ENCODE results near the gene ASB10. TPM values are rescaled to one million over a fixed set of nuclear protein-coding genes. Genes with fewer than 3 reads are reported as not detected.

The ASB10 gene, protein sequence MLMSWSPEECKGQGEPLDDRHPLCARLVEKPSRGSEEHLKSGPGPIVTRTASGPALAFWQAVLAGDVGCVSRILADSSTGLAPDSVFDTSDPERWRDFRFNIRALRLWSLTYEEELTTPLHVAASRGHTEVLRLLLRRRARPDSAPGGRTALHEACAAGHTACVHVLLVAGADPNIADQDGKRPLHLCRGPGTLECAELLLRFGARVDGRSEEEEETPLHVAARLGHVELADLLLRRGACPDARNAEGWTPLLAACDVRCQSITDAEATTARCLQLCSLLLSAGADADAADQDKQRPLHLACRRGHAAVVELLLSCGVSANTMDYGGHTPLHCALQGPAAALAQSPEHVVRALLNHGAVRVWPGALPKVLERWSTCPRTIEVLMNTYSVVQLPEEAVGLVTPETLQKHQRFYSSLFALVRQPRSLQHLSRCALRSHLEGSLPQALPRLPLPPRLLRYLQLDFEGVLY
- not detected in 2 replicates for total RNA-seq (2014; rRNA removed; shearing (Covaris generic))

DNA sequence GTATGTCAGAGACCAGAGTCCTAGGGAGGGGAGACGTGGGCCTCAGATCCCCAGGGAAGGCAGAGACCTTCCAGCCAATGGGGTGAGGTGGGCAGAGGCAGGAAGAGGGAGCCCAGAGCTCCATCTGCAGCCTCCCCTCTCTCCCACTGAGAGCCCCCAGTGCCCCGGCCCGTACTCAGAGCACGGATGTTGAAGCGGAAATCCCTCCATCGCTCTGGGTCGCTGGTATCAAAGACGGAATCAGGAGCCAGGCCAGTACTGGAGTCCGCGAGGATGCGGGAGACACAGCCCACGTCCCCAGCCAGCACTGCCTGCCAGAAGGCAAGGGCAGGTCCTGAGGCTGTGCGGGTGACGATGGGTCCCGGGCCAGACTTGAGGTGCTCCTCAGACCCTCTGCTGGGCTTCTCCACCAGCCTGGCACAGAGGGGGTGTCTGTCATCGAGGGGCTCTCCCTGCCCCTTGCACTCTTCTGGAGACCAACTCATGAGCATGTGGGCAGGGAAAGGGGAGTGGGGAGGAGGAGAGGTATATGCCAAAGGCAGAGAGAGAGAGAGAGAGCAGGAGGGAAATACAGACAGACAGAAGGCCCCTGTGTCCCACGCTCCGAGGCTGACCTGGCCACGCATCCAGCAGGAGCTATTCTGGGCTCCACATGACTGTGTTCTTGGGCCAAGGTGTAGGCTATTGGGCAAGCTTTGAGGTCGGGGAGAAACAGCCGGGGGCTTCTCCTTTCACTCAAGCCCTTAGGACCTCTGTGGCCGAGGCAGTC, at the start of gene ASB10:
TSS of gene ASB10 (minus strand) at position 611 of the 769 bp plus-strand sequence. CDS start at position 491, 120 bp downstream.
- no peak for DNase-seq (ENCODE audit: low read depth)

DNA sequence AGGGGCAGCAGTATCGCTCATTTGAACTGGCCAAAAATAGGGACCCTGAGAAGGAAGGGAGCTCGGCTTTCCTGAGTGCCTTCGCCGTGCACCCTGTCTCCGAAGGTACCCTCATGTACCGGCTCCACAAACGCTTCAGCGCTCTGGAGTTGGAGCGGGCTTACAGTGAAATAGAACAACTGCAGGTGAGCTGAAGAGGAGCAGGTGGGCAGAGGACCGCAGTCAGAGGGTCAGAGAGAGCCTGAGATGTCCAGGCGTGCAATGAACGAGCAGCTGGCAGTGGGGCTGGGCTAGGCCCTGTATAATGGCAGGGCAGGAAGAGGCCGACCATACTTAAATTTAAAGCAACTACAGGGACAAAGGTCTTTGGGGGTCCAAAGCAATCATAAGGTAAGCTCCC, 49.4 kb upstream of the ASB10 start:
- no peak for DNase-seq (ENCODE audit: low read depth)

DNA sequence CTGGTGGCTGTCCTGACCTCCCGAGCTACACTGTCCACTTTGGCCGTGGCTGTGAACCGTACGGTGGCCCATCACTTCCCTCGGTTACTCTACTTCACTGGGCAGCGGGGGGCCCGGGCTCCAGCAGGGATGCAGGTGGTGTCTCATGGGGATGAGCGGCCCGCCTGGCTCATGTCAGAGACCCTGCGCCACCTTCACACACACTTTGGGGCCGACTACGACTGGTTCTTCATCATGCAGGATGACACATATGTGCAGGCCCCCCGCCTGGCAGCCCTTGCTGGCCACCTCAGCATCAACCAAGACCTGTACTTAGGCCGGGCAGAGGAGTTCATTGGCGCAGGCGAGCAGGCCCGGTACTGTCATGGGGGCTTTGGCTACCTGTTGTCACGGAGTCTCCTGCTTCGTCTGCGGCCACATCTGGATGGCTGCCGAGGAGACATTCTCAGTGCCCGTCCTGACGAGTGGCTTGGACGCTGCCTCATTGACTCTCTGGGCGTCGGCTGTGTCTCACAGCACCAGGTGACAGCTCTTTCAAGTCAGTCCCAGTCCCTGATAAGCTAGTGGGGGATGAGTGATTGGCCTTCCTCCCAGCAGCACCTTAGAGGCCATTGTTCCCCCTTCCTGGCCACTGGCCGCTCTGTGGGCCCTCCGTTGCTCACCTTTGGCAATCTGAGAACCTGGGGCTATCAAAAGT, 48.2 kb upstream of the ASB10 start:
- DNase-seq (ENCODE audit: low read depth) = no peak

DNA sequence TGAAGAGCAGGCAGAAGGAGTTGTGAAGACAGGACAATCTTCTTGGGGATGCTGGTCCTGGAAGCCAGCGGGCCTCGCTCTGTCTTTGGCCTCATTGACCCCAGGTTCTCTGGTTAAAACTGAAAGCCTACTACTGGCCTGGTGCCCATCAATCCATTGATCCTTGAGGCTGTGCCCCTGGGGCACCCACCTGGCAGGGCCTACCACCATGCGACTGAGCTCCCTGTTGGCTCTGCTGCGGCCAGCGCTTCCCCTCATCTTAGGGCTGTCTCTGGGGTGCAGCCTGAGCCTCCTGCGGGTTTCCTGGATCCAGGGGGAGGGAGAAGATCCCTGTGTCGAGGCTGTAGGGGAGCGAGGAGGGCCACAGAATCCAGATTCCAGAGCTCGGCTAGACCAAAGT, 46.8 kb upstream of the ASB10 start:
- no peak for DNase-seq (ENCODE audit: low read depth)

DNA sequence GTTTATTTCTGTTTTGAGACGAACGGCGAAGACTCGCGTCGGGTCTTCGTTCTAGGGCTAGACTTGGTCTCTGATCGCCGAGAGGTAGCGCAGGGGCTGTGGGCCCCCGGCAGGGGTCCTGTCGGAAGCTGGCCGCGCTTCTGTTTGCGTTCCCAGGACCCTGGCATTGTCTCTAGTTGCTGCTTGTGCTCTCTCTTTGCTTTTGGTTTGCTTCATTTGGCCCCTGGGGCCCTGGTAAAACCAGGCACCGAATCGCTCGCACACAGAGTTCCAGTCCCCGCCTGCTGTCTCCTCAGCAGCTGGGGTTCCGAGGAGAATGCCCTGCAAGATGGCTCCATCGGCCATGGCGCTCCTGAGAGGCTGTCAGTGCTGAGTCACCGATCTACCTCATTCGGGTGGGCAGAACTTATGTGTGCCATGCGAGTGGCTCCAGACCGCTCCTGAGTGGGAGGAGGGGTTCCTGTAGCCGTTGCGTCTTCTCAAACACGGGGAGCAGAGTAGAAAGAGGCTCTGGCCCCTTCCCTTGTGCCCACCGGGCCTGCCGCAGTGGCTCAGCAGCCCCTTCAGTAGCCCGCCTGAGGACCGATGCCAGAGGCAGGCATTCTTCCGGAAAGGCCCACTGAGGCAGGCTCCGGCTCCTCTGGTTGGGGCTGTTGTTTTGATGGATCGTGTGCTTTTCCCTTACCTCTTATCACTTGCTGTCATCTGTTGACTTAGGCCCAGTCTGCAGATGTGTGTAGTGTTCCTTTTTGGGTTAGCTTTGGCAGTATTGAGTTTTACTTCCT, 46.1 kb upstream of the ASB10 start:
- DNase-seq (ENCODE audit: low read depth) = peak; percentile 94

DNA sequence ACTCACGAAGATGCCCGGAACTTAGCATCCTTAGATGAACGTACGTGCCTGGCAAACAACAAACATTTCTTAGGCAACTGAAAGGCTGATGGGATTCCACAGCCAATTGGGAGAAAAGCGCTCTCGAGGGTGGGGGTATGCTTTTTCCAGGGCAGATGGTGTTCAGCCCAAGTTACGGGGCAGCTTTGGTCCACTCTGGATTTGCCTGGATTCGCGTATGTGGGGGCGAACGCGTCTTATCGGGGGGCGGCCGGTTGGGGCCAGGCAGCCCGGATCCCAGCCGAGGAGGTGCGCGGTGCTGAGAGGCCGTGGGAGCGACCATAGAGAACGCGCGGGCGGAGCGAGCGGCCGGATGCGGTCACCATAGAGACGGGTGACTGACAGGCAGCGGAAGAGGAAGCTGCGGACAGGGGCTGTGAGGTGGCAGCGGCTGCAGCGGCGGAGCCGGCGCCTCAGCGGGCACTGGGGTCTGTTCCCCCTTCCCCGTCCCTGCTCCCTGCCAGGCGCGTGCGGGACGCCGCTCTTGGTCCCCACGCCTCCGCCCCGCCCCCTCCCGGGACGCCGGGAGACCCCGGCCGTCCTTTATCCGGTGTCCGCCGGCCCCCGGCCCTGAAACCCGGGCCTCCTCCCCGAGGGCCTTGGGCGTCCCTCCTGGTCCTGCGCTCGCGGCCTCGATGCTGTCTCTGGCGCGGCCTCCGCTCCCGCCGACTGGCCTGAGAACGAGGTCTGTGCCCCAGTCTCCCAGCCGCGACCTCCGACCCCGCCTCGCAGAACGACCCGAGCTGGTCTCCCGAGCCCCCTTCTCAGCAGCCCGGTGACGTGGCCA, 45.3 kb upstream of the ASB10 start, which contains the start of gene CHPF2:
TSS of gene CHPF2 (plus strand) at position 393 of the 826 bp plus-strand sequence. CDS start 1,529 bp downstream, outside the sequence.
- peak; percentile 97 for DNase-seq (ENCODE audit: low read depth)

DNA sequence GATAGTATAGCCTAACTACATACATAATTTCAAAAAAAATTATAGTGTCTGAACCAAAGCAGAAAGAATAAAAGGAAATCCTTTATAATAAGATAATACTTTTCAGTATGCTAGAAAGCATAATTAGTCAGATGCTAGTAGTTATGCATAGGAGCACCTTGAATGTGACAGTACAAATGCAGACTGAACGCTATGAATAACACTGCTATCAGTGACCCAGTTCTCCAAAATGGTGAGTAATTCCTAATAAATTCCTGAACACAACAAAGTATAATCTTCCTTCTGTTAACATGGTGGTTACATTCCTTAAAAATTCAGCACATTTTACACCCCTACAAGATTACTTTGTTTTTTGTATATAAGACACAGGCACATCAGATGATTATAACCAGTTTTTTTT, 44.0 kb upstream of the ASB10 start:
- DNase-seq (ENCODE audit: low read depth) = no peak

DNA sequence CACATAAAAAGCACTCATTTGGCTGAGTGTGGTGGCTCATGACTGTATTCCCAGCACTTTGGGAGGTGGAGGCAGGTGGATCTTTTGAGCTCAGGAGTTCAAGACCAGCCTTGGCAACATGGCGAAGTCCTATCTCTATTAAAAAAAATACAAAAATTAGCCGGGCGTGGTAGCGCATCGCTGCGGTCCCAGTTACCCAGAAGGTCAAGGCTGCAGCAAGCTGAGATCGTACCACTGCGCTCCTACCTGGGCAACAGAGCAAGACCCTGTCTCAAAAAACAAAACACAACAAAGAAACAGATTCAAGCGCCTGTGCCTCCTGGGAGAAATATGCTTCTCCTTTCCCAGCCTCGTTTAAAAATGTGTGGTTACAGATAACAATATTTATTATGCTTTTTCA, 42.2 kb upstream of the ASB10 start:
- no peak for DNase-seq (ENCODE audit: low read depth)

DNA sequence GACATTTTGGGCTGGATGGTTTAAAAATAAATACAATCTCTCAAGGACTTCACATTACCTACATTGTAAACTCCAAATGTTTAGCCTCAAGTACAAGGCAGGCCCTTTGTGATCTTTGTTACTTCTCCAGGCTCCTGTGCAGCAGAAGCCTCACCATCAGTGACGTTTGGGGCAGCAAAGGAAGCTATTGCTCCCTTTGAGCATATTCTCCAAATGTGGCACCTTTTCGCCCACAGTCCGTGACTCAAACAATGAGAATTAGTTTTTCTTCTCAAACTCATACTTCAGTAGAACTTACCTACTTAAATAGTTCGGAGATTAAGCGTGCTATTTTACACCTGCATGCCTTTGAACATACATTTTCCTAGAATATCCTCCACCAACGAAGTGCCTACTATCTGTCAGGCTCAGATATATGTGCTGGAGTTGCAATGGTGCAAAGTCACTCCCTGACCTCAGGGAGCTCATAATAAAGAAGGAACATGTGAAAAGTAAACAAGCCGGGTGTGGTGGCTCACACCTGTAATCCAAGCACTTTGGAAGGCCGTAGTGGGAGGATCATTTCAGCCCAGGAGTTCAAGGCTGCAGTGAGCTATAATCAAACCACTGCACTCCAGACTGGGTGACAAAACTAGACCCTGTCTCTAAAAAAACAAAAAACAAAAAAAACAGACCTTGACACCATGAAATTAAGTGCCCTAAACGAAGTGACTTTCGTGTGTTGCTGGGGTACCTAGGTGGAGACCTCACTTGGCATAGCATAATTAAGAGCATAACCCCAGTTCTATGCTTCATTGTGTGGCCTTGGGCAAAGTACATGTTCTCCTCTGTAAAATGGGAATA, 41.2 kb upstream of the ASB10 start:
- no peak for DNase-seq (ENCODE audit: low read depth)

DNA sequence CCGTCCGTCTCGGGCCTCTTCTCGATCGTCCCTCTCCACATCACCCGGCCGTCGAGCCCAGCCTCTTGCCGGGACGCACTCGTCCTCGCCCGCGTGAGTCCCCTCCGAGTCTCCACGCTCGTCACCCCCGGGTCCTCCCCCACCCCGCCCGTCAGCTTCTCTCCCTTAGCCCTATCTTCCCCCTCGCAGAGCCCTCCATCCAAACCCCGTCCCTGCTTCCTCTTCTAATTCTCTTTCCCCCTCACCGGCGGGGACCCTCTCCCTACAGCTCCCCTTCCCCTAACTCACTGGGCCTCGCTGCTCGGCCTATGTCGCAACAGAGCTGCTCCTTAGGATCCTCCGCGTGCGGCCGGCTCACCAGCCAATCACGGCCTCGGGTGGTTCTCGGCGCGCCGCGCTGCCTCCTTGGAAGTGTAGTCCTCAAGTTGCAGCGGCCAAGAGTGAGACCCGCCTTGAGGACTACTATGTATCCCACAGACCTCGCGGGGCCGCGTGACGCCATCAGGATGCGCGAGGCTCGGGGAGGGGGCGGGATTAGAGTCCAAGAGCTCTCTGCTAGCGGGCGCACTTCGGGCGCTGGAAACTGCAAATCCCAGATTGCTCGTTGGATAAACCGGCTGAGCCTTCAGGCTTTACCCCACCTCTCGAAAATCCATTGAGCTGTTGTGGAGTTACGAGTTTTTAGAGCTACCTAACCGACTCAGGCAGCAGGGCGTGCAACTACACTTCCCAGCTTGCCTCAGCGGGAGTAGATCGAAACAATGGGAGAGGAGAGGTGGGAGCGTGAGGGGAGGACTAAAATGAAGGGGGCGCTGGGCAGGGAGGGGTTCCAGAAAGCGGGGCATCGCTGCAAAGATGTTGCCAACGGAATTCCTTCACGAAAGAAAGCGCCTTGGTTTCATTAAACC, 40.1 kb upstream of the ASB10 start, which contains the start of gene ABCF2:
TSS of gene ABCF2 (minus strand) at position 331 of the 908 bp plus-strand sequence. CDS start 747 bp downstream, outside the sequence.
- peak; percentile 100 for DNase-seq (ENCODE audit: low read depth)

DNA sequence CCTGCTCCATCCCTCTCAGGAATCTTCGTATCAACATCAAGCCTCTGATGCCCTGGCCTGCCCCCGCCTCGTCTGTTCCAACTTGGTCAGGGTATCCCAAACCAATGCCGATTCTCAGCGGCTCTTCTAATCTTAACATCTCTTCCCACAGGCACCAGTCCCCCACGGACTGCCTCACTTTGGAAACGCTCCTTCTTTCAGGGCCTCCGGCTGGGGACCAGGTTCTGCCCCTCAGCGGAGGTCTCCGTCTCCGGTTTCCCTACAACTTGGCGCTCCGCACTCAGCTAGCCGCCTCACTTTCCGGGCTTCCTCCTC, 39.5 kb upstream of the ASB10 start:
- DNase-seq (ENCODE audit: low read depth) = no peak

DNA sequence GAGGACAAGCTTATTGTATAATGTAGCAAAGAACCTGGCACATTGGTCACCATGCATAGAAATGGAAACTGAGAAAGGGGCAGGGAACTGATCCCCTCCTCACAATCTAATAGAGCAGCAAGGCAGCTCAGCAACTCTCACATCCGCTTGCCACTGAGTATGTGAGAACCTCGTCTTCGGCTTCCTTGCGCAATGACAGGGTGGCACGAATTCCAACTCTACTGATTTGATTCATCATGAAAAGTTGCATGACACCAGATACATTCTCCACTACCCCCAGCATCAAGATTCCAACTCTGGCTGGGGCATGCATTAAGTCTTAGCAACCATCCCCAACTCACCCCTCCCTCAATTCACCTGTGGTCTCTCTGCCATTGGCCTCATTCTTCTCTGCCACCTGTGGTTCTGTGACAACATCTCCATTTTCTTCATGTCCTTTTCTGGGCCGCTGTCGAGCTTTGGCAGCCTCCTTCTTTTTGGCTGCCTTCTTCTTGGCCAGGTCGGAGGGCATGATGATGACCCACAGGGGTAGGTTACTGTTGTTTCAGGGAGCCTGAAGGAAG, 39.0 kb upstream of the ASB10 start:
- DNase-seq (ENCODE audit: low read depth) = no peak

DNA sequence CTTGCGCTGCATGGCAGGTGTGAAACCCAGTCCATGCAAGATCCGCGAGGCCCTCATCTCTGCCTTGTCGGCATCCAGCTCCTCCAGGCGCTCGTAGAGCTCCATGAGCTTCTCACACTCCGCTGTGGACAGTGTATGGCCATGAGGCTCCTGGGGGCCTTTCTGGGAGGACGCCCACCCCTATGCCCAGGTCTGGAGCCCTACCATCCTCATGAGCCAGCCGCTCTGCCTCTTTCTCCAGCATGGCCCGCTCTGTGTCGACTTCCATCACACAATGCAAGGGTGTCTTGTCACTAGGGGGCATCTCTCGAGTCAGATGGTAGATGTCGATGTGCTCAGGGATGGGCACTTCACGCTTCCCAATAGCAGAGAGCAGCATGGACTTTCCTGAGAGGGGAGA, 36.7 kb upstream of the ASB10 start:
- DNase-seq (ENCODE audit: low read depth) = no peak

DNA sequence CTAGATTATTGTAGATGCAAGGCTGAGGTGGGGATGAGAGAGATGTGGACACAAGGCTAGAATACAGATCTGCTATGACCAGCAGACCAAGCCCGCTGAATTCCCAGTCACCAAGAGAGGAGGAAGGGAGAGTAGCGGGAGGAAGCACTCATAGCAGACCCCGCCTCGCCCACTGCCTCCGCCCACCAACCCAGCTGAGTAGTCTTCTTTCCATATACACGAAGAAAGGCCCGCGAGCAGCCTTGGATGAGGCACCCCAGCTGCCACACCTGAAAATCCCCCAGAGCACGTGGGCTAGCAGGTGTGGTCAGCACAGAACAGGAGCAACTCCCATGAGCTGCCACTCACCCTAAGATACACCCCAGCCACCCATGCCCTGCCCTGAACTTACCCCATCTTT, 31.1 kb upstream of the ASB10 start:
- no peak for DNase-seq (ENCODE audit: low read depth)

DNA sequence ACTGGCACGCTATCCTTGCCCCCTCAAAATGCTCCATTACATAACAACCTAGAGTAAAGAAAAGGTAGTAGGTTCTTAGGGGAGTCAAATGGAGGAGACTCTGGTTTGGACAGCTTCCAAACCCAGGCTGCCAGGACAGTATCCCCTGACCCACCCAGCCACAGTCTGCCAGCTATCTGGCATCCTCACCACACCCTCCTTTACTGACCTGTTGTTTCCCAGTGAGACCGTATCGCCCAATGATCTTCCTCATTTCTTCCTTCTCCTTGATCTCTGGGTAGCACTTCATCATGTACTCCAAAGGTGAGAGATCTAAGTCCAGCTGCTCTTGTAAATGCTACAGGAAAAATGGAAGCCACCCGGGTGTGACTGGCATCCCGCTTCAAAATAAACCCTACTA, 28.3 kb upstream of the ASB10 start:
- DNase-seq (ENCODE audit: low read depth) = no peak

DNA sequence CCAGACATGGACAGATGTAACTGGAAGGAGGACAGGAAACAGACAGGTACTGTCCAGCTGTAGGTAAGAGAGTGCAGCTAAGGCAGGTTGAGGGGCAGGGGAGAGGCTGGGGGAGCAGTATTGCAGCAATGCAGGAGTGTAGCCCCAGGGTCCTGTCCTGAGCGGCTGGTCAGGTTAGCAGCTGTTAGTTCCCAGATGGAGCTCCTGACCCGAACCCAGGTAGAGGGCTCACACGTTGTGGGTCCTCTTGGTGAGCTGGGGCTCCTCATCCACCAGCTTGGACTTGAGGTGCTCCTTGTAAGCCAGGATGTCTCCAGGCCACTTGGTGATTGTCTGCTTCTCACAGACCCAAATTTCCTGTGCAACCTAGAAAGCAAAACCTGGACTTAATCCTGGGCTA, 26.8 kb upstream of the ASB10 start:
- no peak for DNase-seq (ENCODE audit: low read depth)

DNA sequence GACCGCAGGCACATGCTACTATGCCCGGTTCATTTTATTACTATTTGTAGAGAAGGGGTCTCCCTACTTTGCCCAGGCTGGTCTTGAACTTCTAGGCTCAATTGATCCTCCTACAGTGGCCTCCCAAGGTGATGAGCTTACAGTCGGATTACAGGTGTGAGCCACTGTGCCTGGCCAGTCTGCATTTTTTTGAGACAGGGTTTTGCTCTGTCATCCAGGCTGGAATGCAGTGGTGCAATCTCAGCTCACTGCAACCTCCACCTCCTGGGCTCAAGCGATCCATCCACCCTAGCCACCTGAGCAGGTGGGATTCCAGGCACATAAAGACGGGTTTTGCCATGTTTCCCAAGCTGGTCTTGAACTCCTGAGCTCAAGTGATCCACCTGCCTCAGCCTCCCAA, 25.6 kb upstream of the ASB10 start:
- DNase-seq (ENCODE audit: low read depth) = no peak

DNA sequence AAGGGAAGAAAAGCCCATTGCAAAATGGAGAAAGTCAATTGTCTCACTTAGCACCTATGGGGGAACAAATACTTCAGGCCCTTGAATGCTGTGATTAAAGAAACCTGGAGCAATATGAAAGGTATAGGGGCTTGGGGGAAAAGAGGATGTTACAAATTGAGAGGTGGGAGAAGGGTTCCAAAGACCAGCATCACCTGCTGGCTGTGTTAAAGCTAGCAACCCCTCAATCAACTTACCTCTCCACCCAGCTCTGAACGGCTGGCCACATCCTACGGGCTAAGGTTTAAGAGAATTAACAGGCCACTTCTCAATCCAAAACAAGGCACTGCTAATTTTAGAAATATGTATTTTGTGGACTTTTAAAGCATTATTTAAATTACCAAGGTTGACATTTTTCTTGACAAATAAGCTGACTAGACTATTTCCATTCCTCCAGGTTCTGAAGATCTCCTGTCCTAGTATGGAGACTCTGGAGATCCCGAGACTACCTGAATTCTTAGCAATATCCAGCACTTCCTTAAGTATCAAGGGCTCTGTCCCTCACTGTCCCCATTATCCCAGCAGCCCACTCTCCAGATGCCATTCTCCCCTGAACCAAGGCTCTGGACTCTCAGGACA, 24.2 kb upstream of the ASB10 start:
- no peak for DNase-seq (ENCODE audit: low read depth)

All from Daoy (cell line).